GM21423 (cell line): Measurements from ENCODE around the gene PDE5A.
"Not testable (repeated sequence)": the region's sequence is repeated elsewhere in the genome, so short reads cannot be mapped to it uniquely, and the experiment has no call there.

Source experiments
- ATAC-seq: cut with Tn5 transposase; IDR thresholded peaks from one replicate; pipeline ENCODE4 v1.9.1; 2021; ENCODE audit warnings: mild to moderate bottlenecking, moderate library complexity; ENCODE audit not compliant: unreplicated experiment

Gene PDE5A

GRCh38 chr4:119478446-119479179 is 150.0 kb downstream of the PDE5A start:
- no peak for ATAC-seq

- no peak for ATAC-seq
Measured at GRCh38 chr4:119477412-119478053, 151.1 kb downstream of the PDE5A start.

GRCh38 chr4:119471259-119471658 is 157.3 kb downstream of the PDE5A start:
- peak; percentile 64 for ATAC-seq

GRCh38 chr4:119470737-119471063 is 157.9 kb downstream of the PDE5A start:
- peak; percentile 42 for ATAC-seq

- peak; percentile 54 for ATAC-seq
Measured at GRCh38 chr4:119470021-119470736, 158.4 kb downstream of the PDE5A start.

GRCh38 chr4:119469039-119469438 is 159.6 kb downstream of the PDE5A start:
- ATAC-seq = not testable (repeated sequence)

- not testable (repeated sequence) for ATAC-seq
Measured at GRCh38 chr4:119462733-119463132, 165.9 kb downstream of the PDE5A start.

- ATAC-seq = not testable (repeated sequence)
Measured at GRCh38 chr4:119455734-119456133, 172.9 kb downstream of the PDE5A start.

- peak; percentile 100 for ATAC-seq
Measured at GRCh38 chr4:119454491-119455270, 173.9 kb downstream of the PDE5A start.

GRCh38 chr4:119454151-119454490 is 174.5 kb downstream of the PDE5A start:
- ATAC-seq = not testable (repeated sequence)

- not testable (repeated sequence) for ATAC-seq
Measured at GRCh38 chr4:119453286-119453685, 175.3 kb downstream of the PDE5A start.

GRCh38 chr4:119449851-119450250 is 178.8 kb downstream of the PDE5A start:
- ATAC-seq = not testable (repeated sequence)
